ENCODE results near the gene FGF12.

- no peak for TF ChIP-seq CTCF (IDR thresholded peaks at IDR 0.05)
- TF ChIP-seq EZH2 (IDR thresholded peaks at IDR 0.05), result no peak
- no peak for TF ChIP-seq EZH2phosphoT487 (IDR thresholded peaks at IDR 0.05)
Measured at GRCh38 chr3:192281207-192281880, 446.0 kb downstream of the FGF12 start.
